NCI-H510A (cell line): ENCODE measurements around the gene HIGD1B.
A peak's percentile ranks its signal among the peaks of the same experiment; 100 is the strongest.

ENCODE experiments used
- DNase-seq: peaks from one replicate; lab custom pipeline; 2025; lab: John Stamatoyannopoulos, UW

HIGD1B gene

DNA sequence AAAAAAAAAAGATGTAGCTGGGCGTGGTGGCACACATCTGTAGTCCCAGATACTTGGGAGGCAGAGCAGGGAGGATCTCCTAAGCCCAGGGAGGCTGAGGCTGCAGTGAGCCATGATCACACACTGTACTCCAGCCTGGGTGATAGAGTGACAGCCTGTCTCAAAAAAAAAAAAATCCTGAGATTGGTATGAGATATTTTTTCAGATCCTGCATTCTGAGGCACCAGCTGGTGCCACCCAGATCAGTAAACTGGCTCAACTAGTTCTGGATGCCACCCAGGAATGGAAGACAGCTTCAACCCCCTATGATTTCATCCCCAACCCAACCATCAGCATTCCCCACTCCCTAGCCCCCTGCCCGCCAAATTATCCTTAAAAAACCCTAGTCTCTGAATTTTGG is 10.5 kb upstream of the HIGD1B start:
- DNase-seq: no peak

DNA sequence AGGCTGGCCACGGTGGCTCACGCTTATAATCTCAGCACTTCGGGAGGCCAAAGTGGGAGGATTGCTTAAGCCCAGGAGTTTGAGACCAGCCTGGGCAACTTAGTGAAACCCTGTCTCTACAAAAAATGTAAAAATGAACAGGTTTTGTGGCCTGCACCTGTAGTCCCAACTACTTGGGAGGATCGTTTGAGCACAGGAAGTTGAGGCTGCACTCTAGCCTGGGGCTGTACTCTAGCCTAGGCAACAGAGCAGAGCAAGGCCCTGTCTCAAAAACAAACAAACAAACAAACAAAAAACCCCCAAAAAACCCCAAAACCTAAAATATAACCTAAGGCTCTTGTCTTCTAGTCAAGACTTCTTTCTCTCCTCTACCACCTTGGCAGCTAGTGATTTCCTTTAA is 7.4 kb upstream of the HIGD1B start:
- DNase-seq: no peak

DNA sequence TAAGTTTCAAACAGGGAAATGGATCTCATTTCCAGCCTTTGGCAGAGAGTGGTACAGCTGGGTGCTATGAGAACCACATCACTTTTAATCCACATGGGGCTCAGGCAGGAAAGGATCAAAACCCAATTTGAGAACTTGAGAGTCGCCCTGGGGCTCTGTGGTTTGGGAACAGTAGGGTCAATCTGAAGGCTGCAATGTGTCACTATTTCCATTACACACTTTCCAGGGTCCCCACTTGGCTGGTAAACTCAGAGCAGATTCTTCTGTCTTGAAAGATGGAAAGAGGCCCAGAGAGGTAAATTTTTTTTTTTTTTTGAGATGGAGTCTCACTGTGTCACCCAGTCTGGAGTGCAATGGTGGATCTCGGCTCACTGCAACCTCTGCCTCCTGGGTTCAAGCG is 6.7 kb upstream of the HIGD1B start:
- DNase-seq: no peak

DNA sequence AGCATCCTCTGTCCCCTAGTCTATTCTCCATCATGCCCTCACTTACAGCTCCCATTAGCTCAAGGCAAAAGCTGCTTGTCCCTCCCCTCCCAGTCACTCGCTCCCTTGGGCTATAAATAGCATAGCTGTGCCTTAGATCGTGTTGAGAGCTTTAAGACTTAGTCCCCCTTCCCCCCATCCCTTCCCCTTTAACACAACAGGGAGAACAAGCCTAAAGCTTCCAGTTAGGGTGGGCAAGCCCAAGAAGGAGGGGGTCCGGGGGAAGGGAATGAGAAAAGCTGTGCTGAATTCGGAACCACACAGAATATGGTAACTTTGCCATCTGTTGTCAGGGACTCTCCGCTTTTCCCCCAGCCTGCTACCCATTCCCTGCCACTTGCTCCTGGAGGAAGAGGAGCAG is 4.9 kb upstream of the HIGD1B start:
- no peak for DNase-seq

DNA sequence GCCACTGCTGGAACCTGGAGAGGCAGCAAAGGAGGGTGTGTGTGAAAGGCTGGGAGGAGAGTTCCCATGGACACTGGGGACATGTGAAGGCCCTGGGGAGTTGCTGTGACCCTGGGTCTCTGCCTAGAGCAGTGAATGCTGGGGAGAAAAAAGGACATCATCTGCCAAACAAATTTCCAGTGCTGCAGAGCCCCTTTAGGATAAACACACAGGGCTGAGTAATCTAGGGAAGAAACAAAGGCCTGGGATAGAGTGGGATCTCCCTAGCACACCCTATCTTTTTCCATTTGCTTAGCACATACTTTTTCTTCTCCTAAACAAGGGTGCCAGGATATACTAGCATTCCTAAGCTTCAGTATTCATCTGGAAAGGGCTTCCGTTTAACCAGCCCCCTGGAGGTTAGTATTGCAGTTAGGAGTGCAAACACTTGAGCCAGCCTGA is 3.3 kb upstream of the HIGD1B start:
- DNase-seq: no peak

DNA sequence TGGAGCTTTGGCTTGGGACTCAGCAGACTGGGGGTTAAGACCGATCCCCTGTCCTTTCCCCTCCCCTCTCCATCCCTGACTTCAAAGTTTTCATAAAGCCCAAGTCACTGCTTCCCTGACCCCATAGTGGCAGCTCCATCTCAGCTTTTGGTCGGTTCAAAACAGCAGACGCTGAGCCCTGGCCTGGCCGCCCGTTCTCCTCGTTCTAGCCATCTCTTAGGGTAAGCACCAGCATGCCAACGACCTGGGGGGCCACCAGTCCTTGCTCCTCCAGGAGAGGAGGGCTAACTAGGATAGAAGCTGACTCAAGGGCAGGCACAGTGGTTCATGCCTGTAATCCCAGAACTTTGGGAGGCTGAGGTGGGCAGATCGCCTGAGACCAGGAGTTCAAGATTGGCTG is 1.5 kb upstream of the HIGD1B start:
- DNase-seq: no peak

DNA sequence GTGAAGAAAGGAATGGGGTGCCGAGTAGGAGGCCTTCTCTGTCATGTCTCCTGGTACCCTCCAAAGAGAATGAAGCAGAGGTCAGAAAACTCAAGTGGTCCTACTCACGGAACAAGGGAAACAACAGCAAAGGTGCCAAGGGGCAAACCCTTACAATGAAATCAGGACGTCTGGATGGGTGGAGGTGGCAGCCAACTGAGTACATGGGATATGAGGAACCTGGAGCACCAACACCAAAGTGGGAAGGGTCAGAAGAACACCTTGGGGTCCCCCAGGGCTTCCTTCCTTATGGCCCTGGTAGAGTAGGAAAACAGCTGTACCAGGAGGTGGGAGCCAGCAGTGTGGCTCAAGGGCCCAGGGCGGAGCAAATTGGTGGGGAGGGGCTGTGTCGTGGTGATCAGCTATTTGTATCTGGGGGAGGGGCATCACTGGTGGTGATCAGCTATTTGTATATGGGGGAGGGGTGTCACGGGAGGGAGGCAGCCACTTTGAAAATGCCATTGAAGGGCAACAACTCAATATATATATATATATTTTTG is 643 bp downstream of the HIGD1B start:
- DNase-seq: no peak

DNA sequence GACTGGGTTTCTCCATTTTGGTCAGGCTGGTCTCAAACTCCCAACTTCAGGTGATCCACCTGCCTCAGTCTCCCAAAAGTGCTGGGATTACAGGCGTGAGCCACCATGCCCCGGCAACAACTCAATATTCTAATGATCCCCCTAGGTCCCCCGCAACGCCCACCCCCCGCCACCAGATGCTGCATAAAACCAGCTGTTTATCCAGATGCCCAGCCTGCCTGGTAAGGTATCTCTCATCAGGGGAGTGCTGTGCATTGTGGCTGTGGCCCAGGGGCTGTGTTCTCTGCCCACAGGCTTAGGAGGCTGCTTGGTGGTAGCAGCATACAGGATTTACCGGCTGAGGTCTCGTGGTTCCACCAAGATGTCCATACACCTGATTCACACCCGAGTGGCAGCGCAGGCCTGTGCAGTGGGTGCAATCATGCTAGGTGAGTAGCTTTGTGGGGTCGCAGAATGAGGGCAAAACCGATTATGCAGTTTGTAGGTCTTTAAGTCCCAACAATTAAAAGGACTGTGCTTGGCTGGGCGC is 1.3 kb downstream of the HIGD1B start:
- no peak for DNase-seq

DNA sequence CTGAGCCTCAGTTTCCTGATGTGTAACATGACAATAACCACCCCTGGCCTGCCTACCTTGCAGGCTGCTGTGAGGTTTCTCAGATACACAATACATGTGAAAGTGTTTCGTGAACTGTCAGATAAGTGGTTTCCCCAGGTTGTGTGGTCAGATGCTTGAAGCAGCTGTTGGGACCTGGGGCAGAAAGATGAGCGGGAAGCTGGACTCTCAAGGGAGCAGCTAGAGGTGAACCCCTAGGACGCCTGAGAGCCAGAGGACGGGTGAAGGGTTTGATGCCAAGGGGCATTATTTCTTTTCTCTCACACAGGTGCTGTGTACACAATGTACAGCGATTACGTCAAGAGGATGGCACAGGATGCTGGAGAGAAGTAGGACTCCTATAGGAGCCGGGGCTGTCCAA is 2.3 kb downstream of the HIGD1B start:
- no peak for DNase-seq

DNA sequence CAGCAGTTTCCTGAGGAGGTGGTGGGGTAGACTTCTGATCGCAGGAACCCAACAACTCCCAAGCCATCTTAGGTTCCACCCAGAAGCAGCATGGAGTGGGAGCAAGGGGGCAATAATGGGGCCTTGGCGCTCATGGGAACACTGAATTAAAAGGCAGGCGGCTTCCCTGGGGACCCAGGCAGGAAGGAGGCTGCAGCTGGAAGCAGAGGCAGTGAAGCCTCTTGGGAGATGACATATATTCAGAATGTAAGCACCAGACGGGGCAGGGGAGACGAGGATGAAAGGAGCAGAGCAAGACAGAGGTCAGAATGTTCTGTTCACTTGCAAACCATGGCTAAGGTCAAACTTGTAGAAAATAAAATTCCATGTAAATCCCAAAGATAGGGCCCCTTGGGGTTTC is 2.9 kb downstream of the HIGD1B start:
- DNase-seq: no peak

DNA sequence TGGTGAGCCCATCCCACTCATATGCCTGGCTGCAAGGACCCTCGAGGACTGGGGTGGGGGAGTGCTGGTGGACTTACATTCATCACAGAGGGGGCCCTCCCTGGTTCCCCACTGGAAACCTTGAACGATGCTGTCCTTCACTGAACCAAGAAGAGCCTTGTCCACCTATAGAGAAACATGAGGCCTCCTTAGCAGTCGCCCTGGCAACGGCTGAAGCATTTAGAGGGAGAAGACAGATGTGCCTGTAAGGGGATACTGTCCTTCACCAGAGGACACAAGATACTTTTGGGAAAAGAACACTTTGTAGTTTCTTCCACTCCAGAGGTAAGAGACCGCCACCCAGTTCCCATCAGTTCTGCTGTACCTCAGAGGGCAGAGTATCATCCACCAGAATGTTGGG is 6.5 kb downstream of the HIGD1B start:
- no peak for DNase-seq

DNA sequence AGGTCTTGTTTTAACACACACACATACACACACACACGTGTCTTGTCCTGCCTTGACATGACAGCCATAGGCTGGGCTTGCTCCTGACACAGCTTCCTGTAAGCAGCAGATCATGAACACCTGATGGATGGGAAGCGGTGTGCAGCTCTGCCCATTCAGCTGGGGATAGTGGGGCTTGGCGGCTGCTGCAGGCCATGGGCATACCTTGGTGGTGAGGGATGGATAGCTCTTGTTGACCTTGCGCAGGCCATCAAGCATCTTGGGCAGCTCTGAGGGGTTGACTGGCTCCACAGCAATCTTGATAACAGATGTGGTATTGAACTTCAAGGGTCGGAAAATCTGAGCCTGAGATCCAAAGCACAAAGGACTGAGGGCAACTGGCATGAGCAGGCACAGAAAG is 12.0 kb downstream of the HIGD1B start:
- no peak for DNase-seq

DNA sequence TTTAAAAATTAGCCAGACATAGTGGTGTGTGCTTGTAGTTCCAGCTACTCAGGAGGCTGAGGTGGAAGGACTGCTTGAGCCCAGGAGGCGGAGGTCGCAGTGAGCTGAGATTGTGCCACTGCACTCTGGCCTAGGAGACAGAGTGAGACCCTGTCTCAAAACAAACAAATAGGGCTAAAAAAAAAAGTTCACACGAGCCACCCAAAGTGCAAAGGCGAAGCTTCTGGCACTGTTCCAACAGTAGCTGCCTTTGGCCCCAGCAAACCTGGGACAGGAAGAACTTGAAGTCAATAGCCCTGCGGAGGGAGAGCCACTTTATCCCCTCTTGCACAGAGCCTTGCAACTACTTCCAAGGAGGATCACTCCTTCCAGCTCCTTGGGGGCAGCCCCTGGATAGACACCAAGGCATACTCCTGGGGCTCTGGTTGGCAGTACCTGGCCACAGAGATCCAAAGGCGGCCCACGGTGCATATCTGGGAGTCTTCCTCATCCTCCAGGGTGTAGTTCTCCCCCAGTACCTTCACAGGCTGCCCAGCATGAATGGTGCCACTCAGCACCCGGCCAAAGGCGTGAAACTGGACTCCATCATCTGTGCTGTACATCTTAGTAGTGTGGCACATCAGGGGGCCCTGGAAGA is 14.7 kb downstream of the HIGD1B start:
- no peak for DNase-seq

DNA sequence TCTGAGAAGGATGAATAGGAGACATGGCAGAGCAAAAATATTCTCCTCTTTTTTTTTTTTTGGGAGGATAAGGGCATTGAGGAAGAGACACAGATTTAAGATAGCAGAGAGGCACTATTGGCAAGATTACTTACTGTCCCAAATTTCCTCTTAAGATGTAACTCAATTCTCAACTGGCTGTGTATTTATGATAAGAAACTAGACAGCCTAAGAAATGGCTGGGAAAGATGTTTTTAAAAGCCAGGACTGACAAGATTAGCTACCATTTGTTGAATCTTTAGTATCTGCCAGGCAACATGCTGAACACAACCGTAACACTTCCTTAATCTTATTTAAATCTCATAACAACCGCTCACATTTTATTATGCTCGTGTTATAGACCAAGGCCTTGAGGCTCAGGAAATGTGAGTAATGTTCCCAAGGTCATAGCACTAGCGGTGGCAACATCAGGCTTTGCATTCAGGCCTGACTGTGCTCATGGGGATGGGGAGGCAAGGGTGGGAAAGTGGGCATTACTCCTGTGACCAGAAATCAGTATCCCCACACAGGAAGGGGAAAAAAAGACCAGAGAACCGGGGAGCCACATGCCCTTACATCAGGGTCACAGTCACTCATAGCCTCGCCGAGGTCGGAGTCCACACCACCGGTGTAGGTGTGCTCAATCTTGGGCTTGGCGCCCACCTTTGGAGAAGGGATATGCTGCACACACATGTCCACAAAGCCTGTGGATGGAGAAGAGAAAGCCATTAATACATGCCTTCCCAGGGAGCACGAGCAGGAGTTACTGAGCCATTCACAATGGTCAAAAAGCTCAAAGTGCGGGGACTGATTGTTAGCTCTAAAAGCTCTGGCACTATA is 15.6 kb downstream of the HIGD1B start:
- DNase-seq: no peak

DNA sequence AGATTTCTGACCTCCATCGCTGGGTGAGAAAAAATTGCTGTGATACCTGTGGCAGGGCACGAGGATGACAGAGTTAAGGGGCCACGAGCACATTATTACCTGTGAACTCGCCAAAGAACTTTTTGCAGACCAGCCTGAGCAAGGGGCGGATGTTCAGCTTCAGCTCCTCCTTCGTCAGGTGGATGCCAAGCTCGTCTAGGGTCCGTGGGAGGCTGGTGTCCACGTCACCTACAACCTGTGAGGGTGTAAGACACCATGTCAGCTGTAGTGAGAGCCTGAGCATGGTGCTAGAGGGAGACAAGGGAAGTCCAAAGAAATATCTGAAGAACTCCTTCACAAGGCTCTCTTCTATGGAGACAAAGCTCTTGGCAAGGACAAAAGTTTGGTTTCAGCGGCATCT is 17.1 kb downstream of the HIGD1B start:
- DNase-seq: no peak

DNA sequence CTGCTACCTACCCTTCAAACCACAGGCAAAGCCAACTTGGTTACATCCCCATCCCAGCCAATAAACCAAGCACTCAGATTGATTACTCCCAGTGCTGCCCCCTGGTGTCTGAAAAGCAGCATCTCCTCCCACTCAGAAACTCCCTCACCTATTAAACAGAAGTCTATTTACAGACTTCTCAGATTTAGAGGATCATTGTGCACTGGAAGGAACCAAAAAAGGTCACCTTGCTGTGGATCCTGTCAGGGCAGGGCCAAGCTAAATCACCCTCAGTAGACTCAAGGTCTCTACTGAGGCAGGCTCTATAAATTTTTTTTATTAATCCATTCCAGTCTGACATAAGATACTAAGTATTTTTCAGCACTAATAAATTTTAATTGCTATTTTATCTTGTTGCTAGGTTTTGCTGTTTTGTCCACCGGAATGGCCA is 17.6 kb downstream of the HIGD1B start:
- DNase-seq: peak; percentile 16

DNA sequence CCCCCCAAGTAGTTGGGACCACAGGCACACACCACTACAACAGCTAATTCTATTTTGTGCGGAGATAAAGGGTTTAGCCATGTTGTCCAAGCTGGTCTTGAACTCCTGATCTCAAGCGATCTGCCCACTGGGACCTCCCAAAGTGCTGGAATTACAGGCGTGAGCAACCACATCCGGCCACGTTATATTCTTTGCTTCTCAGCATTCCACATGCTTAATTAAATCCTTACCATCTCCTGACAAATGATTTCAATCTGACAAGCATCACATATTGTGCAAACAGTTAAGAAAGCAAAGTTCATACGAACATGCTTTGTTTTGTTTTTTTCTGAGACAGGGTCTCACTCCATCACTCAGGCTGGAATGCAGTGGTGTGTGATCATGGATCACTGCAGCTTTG is 18.2 kb downstream of the HIGD1B start:
- no peak for DNase-seq

DNA sequence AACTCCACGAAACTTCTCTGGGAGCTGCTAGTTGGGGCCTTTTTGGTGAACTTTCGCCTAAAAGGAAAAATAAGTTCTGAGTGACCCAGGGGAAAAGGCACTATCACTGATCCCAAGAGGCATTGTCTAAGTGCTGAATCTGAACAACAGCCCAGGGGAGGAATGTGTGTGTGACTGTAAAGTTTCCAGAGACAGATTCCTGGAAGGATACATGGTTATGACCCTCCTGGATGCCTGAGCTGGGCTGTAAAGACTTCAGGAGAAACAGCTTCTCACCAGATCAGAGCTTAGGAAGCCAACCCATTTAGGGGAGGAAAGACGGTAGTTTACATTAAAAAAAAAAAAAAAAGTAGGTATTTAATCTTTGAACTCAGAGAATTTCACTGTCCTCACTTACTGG is 20.2 kb downstream of the HIGD1B start:
- no peak for DNase-seq

DNA sequence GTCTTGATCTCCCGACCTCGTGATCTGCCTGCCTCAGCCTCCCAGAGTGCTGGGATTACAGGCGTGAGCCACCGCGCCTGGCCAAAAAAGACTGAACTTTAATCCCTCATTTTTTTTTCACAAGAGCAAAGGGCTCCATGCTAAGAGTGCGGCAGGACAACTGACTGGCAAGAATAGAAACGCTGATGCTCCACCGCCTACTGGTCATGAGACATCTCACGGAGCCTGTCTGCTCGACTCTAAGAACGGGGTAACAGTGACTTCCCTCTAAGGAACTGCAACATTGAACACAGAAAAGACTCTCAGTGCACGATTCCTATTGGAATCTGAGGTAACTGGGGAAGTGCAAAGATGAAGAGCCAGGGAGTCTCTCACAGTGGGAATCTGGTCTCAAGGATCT is 23.9 kb downstream of the HIGD1B start:
- DNase-seq: no peak

DNA sequence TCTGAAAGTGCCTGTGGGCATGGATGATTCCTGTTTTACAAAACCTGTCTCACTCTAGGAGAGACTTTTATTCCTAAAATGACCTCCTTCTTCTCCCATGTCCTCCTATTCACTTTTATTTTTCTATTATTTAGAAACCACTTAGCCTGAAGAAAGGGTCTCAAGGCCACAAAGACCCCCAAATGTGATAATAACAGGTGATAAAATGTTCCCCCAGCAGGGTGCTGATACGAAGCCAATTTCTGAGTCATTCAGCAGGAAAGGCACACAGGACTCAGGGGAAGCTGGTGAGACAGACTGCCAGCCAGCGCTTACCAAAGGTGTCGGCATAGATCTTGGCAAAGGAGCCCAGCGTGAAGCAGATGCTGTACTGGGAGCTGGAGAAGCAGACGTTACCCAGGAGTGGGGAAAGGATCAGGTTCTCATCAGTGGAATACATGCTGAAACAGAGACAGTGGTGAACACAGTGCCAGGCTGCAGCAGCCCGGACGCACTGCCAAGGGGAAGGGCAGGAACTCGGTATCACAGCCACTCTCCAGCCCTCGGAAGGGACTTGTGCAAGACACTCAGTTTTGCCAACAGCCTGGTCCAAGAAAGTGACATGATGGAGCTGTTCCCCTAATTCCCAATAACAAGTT is 24.6 kb downstream of the HIGD1B start:
- no peak for DNase-seq

DNA sequence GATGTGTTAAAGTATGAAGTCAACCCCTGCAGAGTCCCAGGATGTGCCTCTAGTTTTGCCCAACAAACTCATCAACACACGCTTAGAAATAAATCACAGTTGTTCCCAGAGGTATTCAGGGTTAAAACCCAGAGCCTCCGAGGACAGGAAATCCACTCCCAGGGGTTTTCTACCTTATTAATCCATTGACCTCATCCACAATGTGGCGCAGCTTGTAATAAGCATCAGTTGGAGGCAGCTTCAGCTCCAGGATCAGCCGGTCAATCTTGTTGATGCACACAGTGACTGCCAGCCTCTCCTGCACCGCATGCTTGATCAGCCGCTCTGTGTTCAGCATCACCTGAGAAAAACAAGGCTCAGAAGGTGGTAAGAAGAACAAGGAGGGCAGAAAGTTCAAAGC is 28.1 kb downstream of the HIGD1B start:
- no peak for DNase-seq

DNA sequence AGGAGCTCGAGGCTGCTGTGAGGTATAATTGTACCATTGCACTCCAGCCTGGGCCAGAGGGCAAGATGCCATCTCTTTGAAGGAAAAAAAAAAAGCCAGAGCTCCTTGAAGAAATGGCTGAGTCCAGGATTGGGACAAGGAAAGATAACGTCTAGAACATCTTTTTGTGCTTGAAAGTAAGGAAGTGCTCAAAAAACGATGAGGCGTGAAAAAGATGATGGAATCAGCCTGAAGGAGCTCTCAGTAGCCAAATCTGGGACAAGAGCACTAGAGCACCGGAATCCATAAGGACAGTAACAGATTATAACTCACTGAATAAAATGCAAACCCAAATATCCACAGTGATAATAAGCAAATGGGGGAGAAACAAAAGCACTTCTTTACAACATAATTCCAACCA is 29.4 kb downstream of the HIGD1B start:
- DNase-seq: no peak
